ENCODE data around the gene GJB6. TPM values are rescaled to one million over a fixed set of nuclear protein-coding genes. Genes with fewer than 3 reads are reported as not detected.
A peak's percentile ranks its signal among the peaks of the same experiment; 100 is the strongest.

Gene GJB6
- total RNA-seq, 2 donors from 2014 or later = not detected

DNA sequence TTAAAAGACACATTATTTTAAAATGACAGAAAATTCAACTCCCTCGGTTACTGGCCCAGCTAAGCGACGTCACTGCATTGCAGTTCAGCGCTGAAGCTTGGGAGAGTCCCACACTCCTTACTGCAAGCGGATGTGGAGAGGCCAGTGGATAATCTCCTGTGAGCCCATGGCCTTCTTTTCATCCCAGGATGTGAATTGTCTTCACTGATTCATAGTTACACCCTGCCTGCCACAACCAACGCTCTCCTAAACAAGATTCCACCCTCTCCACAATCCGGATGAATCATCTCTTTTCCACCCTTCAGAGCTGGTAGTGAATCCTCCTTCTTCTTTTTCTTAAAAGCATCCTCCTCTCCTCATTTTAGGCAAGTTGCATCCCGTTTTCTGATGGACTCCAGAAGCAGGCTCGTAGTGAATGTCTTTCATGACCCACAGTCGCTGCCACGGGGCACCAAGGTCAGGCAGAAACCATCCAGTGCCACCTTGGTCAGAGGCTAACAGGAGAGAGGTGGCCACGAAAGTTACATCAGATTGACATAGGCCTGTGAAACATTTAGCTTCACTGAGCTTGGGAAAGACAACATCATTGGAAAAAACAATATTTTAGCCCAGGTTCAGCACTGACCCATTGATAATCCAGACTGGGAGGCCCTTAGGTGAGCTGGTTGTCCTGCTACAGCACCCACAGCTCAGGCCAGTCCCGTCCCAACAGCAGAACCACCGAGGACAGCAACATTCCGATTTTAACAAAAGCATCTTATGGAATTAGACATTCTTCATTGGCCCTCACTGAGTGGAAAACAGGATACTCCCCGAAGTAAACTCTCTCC, 41.4 kb downstream of the GJB6 start:
- DNase-seq (ENCODE audit: low spot score) = no peak
- intact Hi-C loops (cut with DNase I) = no loop called here

- intact Hi-C loops (cut with DNase I) = no loop called here
- no peak for DNase-seq (ENCODE audit: low spot score)
Measured at GRCh38 chr13:20190076-20190475, 42.0 kb downstream of the GJB6 start.

GRCh38 chr13:20188667-20189553, 43.2 kb downstream of the GJB6 start:
- DNase-seq (ENCODE audit: low spot score) = peak; percentile 81
- intact Hi-C loops (cut with DNase I) = no loop called here

- no peak for DNase-seq (ENCODE audit: low spot score)
- intact Hi-C loops (cut with DNase I) = no loop called here
Measured at GRCh38 chr13:20186771-20187170, 45.3 kb downstream of the GJB6 start.

DNA sequence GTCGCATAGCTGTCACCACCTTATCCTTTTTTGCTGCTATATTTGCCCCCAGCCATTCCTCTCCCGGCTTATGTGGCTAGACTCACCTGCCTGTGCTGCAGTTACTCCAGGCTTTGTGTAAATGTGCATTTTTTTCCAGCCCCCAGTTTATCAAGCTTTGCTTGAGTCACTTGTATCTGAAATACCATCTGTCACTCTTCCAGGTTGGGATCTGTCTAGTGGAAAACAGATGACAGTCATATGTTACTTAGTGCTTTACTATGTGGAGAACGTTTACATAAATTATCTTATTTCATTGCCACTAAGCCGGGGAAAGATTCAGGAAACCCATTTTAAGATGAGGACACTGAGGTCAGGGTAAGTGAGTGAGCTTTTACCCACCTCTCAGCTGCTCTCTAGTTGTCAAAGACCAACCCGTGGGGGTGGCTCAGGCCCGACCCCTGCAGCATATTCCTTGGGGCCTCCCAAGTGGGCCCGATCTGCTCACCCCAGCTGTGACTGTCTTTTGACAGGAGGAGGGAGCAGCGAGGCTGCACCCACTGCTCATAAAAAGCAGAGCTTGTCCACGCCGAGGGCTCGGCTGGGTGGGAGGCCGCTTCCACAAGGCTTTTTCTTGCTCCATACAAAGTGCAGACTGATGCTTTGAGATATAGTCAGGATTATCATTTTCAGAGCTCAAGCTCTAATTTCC, 46.6 kb downstream of the GJB6 start:
- intact Hi-C loops (cut with DNase I) = no loop called here
- no peak for DNase-seq (ENCODE audit: low spot score)

DNA sequence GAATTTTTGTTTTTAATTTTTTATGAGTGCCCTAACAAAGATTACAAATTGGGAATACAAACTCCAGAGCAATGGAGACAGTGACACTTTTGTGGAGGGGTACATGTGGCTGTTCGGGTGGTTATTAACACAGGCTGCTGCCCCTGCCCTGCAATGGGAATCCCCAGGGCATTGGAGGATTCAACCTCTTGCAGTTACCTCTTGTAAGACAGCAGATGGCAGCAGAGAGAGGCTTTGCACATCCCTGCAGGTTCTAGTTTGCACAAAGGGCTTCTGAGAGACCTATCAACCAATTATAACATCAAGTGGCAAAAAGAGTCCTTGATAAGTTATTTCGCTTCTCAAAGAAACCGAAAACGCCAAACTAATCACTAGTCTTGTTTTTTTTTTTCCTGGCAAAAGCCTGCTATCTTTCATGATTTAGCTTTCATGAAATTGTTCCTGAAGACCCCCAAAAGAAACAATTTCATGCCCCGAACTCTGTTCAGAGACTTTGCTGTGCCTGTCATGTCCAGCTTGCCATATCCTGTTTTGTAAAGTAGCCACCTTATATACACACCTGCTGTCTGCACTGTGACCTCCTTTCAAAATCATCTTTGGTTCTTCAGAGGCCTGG, 49.8 kb downstream of the GJB6 start:
- no peak for DNase-seq (ENCODE audit: low spot score)
- intact Hi-C loops (cut with DNase I) = no loop called here

DNA sequence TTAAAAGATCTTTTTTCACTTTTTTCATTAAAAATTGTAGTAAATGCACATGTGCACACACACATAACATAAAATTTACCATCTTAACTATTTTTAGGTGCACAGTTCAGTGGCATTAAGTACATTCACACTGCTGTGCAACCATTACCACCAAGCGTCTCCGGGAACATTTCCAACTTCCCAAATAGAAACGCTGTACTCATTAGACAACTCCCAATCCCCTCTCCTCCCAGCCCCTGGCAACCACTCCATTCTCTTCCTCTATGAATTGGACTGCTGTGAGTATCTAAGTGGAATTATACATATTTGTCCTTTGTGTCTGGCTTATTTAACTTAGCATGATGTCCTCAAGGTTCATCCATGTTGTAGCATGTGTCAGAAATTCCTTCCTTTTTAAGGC, 50.9 kb downstream of the GJB6 start:
- intact Hi-C loops (cut with DNase I) = no loop called here
- DNase-seq (ENCODE audit: low spot score) = no peak

GRCh38 chr13:20178156-20178555, 54.0 kb downstream of the GJB6 start:
- DNase-seq (ENCODE audit: low spot score) = no peak
- intact Hi-C loops (cut with DNase I) = no loop called here

GRCh38 chr13:20177049-20177831, 54.9 kb downstream of the GJB6 start:
- no peak for DNase-seq (ENCODE audit: low spot score)
- intact Hi-C loops (cut with DNase I) = no loop called here

DNA sequence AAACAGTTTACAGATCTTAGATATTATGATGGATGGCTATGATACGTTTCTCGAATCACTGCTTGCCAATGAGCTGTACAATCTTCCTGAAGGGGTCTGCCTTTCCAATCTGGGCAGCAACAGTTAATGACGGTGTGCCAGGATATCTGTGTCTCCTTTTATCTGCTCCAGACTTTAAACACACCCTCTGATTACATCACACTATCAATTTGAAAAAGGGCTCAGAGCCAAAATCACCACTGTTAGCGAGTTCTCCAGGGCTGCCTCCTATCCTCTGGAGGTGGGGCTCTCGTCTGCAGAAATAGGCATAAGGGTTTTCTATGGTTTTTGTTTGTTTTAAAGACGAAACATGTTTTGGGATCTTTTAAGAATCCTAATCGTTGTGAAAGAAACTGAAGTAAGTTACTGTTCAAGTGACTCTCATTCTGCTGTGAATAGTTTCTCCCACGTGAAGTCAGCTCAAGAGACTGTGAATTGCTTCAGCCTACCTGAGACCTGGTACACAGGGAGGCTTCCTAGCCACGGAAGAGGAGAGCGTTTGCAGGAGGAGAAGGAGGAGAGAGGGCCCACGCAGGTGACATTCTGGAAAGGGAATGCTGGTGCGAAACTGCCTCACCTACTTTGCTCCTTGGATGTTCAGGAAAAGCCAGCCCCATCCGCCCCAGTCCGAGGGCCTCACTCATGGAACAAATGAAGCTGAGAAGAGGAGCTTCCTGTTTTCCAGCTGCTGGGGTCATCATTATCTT, 56.0 kb downstream of the GJB6 start:
- DNase-seq (ENCODE audit: low spot score) = no peak
- intact Hi-C loops (cut with DNase I) = no loop called here

DNA sequence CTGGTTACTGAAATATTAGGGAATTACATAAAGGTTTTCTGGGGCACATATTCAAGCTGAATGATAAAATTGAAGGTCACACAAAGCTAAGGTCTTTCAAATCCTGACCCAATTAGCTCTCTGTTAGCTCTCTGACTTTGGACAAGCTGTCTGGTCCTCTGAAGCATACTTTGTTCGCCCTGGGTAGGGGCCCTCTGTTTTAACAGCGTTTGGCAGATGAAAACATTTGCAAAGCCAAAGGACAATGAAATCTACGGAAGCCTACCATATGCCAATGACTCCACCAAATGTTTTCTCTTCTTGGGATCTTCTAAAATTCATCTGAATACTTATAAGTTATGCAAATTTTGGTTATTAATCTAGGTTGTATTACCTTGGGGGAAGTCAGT, 56.7 kb downstream of the GJB6 start:
- intact Hi-C loops (cut with DNase I) = no loop called here
- no peak for DNase-seq (ENCODE audit: low spot score)

DNA sequence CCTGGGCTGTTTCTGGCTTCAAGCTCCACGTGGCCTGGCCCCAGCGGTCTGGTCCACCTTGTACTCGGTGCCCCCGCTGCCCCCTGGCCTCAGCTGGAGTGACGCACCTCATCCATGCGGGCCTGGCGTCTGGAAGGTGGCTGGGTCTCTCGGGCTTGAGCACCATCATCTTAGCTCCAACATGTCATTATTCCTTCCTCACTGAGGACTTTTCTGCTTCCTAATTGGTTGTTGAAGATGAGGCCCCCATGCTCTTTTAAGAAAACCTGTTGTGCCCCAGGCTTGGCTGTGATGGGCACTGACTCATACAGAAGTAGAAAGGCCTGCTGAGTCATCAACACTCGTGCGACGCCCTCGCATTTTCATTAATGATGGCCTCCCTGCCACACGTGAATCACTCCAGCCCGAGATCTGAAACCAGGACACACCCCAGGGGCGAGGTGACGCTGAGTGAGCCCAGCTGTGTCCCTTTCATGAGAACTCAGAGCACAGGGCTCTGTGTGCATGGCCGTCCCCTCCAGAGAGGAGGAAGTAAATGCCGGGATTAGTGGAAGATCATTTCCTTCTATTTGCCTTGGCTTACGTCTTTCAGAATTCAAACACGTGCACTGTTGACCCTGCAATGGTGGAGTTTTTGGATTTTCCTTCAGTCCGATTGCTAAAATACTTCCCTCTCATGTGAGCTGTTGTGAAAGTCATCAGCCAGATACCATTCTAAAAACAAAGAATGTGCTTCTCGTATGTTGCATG, 57.3 kb downstream of the GJB6 start:
- DNase-seq (ENCODE audit: low spot score) = peak; percentile 95
- intact Hi-C loops (cut with DNase I) = no loop called here

- intact Hi-C loops (cut with DNase I) = no loop called here
- no peak for DNase-seq (ENCODE audit: low spot score)
Measured at GRCh38 chr13:20173116-20173746, 58.9 kb downstream of the GJB6 start.

Measured in posterior vena cava (tissue), 2 donors.